Endothelial cell (in vitro differentiated cells): ENCODE measurements around the gene TRMT61B. TPM values are rescaled to one million over a fixed set of nuclear protein-coding genes. Genes with fewer than 3 reads are reported as not detected.

ENCODE experiments used
- DNase-seq: peaks from one replicate; pipeline ENCODE4 v3.0.0; 2021; ENCODE audit warnings: low spot score
- H3K27ac Mint-ChIP-seq: one replicate; pipeline ENCODE4 v1.8.0; 2021; ENCODE audit warnings: mixed read lengths, inconsistent platforms; ENCODE audit not compliant: unreplicated experiment
- H3K27me3 Mint-ChIP-seq: one replicate; pipeline ENCODE4 v1.8.0; 2021; ENCODE audit warnings: mild to moderate bottlenecking, moderate library complexity, mixed read lengths, inconsistent platforms; ENCODE audit not compliant: unreplicated experiment
- H3K36me3 Mint-ChIP-seq: one replicate; pipeline ENCODE4 v1.8.0; 2021; ENCODE audit warnings: mild to moderate bottlenecking, low read depth, mixed read lengths, inconsistent platforms; ENCODE audit not compliant: unreplicated experiment
- H3K4me1 Mint-ChIP-seq: one replicate; pipeline ENCODE4 v1.8.0; 2021; ENCODE audit warnings: mild to moderate bottlenecking, mixed read lengths, inconsistent platforms; ENCODE audit not compliant: unreplicated experiment
- H3K4me3 Mint-ChIP-seq: one replicate; pipeline ENCODE4 v1.8.0; 2021; ENCODE audit warnings: mild to moderate bottlenecking, mixed read lengths, inconsistent platforms; ENCODE audit not compliant: unreplicated experiment
- H3K9me3 Mint-ChIP-seq: one replicate; pipeline ENCODE4 v1.8.0; 2021; ENCODE audit warnings: mixed read lengths, inconsistent platforms; ENCODE audit not compliant: unreplicated experiment
- CTCF ChIP-seq: fragments of 200-600 bp; sonication (generic); IDR thresholded peaks from one replicate; pipeline ENCODE4 v1.5.0; 2021; ENCODE audit warnings: antibody characterized with exemption; ENCODE audit not compliant: unreplicated experiment
- long read RNA-seq: library from polyadenylated mRNA; unstranded; transcript quantifications from one replicate; pipeline ENCODE4 v2.0.0, GENCODE V29; 2020; ENCODE audit not compliant: unreplicated experiment
- total RNA-seq: library from RNA; stranded (reverse); fragmentation: NEBNext Ultra II Directional; extraction: Animal tissue kit (Norgen Biotek cat#: 25700); gene quantifications from one replicate; pipeline ENCODE4 v1.2.1, GENCODE V29; 2021; ENCODE audit not compliant: unreplicated experiment

Gene TRMT61B
- 14.9 TPM for total RNA-seq
- long read RNA-seq, transcript TRMT61B-201 (7 exons, 1,836 nt): major isoform, 12 of 22 reads
- long read RNA-seq, partial matches to known transcripts: 0 of 22 reads
- long read RNA-seq, other reads (novel, unspliced or antisense): 10 of 22 reads

DNA sequence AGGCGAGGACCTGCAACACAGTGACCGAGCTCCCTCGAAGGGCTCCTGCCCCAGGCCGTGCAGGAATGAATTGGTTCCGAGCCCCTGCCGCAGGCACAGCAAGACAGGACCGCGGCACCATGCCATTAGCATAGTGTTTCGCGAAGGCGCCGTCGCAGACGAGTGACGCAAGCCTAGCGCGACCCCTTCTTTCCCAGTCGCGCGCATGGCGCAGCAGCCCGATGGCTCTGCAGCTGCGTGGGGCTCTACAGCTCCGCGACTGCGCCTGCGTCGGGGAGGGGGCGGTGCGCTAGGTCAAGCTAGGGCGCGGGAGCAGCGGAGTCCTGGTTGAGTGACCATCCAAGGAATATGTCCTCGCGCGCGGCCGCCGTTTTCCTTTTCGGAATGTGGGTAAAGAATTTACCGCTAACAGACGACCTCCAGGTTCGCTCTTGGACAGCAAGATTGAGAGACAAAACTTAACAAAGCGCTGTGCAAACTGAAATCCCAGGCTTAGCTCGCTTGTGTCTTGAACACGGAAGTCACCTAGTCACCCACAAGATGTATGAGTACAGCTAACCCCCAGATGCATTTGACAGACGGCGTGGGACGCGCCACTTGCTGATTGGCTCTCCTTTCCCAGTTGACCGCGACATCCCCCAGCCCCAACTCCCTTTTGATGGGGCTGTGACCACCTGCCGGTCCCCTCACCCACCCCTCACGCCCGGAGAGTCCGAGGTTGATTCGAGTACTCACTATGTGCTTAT is at the start of gene TRMT61B:
Gene TRMT61B, minus strand, starts transcription at position 164 of the 746 bp plus-strand sequence. Its CDS starts 32 bp downstream, at position 132.
- H3K36me3 Mint-ChIP-seq: no peaks in the 10 kb centered on the region
- H3K4me3 Mint-ChIP-seq: peak within 1 kb of the TSS; percentile 99
- peak within 1 kb of the TSS; percentile 88 for H3K27ac Mint-ChIP-seq
- H3K9me3 Mint-ChIP-seq: no peaks in the 10 kb centered on the region
- peak; percentile 98 for DNase-seq
- TF ChIP-seq CTCF: no peak
- peaks cover 4% of the 10 kb centered on the region for H3K27me3 Mint-ChIP-seq
- peaks cover 14% of the 10 kb centered on the region for H3K4me1 Mint-ChIP-seq

GRCh38 chr2:28915939-28916338 is 45.8 kb upstream of the TRMT61B start:
- H3K27ac Mint-ChIP-seq: no peak overlapping the region
- peaks cover 12% of the 10 kb centered on the region for H3K36me3 Mint-ChIP-seq
- H3K27me3 Mint-ChIP-seq: no peaks in the 10 kb centered on the region

GRCh38 chr2:28909655-28910353 is 39.7 kb upstream of the TRMT61B start:
- H3K4me3 Mint-ChIP-seq: no peak overlapping the region
- H3K27me3 Mint-ChIP-seq: peaks cover 2% of the 10 kb centered on the region
- no peak for DNase-seq
- H3K27ac Mint-ChIP-seq: no peak overlapping the region
- H3K9me3 Mint-ChIP-seq: no peaks in the 10 kb centered on the region
- H3K36me3 Mint-ChIP-seq: peaks cover 27% of the 10 kb centered on the region
- no peak for TF ChIP-seq CTCF
- H3K4me1 Mint-ChIP-seq: no peaks in the 10 kb centered on the region

More at GRCh38 chr2:28915939-28916338, 45.8 kb upstream of the TRMT61B start:
- H3K4me3 Mint-ChIP-seq: no peak overlapping the region
- no peaks in the 10 kb centered on the region for H3K4me1 Mint-ChIP-seq
- no peaks in the 10 kb centered on the region for H3K9me3 Mint-ChIP-seq
- DNase-seq: no peak
- TF ChIP-seq CTCF: no peak

DNA sequence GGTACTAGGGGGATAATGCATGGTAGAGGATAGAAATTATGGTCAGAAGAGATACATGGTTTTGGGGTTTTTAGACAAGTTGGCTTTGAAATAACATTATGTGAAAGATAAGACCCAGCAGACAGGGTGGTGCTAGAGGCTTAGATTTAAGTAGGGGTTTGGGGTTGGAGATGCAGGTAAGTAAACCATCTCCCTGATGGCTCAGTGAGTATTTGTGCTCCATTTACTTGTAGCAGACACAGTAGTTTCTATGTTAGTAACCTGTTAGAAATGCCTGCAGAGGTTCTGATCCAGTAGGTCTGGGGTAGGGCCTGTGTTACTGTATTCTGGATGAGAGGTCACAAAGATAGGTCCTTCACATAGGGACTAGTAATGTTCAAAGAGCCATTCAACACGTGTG is 38.1 kb upstream of the TRMT61B start:
- H3K36me3 Mint-ChIP-seq: peaks cover 27% of the 10 kb centered on the region
- no peak overlapping the region for H3K4me3 Mint-ChIP-seq
- no peak for TF ChIP-seq CTCF
- H3K27ac Mint-ChIP-seq: no peak overlapping the region
- no peaks in the 10 kb centered on the region for H3K4me1 Mint-ChIP-seq
- DNase-seq: no peak
- peaks cover 2% of the 10 kb centered on the region for H3K27me3 Mint-ChIP-seq
- H3K9me3 Mint-ChIP-seq: no peaks in the 10 kb centered on the region
